ENCODE data around the gene ST7.

DNA sequence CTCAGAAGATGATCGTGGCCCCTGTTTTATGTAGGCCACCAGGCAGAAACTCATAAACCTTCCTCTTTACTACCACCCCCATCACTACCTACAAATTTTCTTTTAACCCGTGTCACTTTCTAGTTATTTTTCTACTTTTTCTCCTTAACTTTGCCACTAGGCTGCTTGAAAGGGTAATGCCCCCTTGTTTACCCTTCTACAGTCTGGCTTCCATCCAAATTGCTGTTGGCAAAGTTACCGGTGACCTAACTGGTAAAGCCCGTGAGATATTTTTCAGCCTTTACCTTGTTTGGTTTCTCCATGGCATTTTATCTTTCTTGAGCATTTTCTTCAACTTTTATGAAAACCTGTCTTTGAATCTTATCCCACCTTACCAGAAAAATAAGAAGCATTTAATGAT lies 216.6 kb downstream of the ST7 start:
- TF ChIP-seq, protein P1, sequence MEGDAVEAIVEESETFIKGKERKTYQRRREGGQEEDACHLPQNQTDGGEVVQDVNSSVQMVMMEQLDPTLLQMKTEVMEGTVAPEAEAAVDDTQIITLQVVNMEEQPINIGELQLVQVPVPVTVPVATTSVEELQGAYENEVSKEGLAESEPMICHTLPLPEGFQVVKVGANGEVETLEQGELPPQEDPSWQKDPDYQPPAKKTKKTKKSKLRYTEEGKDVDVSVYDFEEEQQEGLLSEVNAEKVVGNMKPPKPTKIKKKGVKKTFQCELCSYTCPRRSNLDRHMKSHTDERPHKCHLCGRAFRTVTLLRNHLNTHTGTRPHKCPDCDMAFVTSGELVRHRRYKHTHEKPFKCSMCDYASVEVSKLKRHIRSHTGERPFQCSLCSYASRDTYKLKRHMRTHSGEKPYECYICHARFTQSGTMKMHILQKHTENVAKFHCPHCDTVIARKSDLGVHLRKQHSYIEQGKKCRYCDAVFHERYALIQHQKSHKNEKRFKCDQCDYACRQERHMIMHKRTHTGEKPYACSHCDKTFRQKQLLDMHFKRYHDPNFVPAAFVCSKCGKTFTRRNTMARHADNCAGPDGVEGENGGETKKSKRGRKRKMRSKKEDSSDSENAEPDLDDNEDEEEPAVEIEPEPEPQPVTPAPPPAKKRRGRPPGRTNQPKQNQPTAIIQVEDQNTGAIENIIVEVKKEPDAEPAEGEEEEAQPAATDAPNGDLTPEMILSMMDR (conservative IDR thresholded peaks at IDR 0.05 in 1 of 2, IDR thresholded peaks at IDR 0.05 in 1 of 2; ENCODE audit: low read depth in 1 of 2, low read length in 2 of 2): no peak
- no peak for TF ChIP-seq EZH2 (IDR thresholded peaks at IDR 0.05; ENCODE audit: low read length, missing control alignments)

All from fibroblast of lung (primary cell).